ENCODE data around the gene GREB1L. TPM values are rescaled to one million over a fixed set of nuclear protein-coding genes. Genes with fewer than 3 reads are reported as not detected.

The GREB1L gene
- total RNA-seq, 1 experiment from 2014 or later, result 75.4 TPM

DNA sequence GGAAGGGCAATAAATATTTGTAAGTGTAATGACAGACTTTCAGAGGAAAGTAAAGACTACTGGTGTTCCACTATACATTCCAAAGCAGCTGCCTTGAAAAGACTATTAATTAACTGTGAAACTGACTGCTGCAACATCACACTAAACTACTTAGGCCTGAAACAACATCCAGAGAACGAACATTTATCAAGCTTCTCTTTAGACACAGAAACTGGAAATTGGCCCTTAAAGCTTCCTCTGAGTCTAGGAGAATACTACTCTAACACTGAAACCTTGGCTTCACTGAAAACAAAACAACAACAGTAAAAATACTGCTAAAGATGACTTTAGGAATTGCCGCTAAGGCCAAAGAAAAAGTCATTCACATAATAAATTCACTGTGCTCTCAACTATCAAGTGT is 283.9 kb downstream of the GREB1L start:
- no peak for DNase-seq
- BruUV-seq (replicated peaks), result no TSS peak
- H3K4me3 ChIP-seq (ENCODE audit: low read depth, low read length), result no peak overlapping the region
- intact Hi-C loops (cut with micrococcal nuclease; ENCODE audit: unreplicated experiment), result no loop called here
- TF ChIP-seq, protein P1, sequence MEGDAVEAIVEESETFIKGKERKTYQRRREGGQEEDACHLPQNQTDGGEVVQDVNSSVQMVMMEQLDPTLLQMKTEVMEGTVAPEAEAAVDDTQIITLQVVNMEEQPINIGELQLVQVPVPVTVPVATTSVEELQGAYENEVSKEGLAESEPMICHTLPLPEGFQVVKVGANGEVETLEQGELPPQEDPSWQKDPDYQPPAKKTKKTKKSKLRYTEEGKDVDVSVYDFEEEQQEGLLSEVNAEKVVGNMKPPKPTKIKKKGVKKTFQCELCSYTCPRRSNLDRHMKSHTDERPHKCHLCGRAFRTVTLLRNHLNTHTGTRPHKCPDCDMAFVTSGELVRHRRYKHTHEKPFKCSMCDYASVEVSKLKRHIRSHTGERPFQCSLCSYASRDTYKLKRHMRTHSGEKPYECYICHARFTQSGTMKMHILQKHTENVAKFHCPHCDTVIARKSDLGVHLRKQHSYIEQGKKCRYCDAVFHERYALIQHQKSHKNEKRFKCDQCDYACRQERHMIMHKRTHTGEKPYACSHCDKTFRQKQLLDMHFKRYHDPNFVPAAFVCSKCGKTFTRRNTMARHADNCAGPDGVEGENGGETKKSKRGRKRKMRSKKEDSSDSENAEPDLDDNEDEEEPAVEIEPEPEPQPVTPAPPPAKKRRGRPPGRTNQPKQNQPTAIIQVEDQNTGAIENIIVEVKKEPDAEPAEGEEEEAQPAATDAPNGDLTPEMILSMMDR (IDR thresholded peaks at IDR 0.05; ENCODE audit: insufficient read depth in 1 of 2, low read depth in 1 of 2, low read length in 1 of 2, severe bottlenecking in 1 of 2, unreplicated experiment in 1 of 2), result no peak
- Mint-ChIP-seq H3K27me3 (ENCODE audit: insufficient read depth, unreplicated experiment) (no peaks in the 10 kb centered on the region), H3K9me3 (ENCODE audit: unreplicated experiment) (no peaks in the 10 kb centered on the region), H3K4me3 (ENCODE audit: unreplicated experiment) (no peak overlapping the region), H3K27ac (ENCODE audit: unreplicated experiment) (no peak overlapping the region), H3K4me1 (ENCODE audit: low read depth, unreplicated experiment) (no peaks in the 10 kb centered on the region), H3K36me3 (ENCODE audit: insufficient read depth, unreplicated experiment) (peaks cover 84% of the 10 kb centered on the region)
- CTCF ChIA-PET, result no interaction called here
- POLR2A ChIA-PET, result no interaction called here
- H3K27me3 ChIP-seq (replicated peaks; ENCODE audit: control insufficient read depth, insufficient read depth, low read length), result no peaks in the 10 kb centered on the region
- H3K36me3 ChIP-seq (ENCODE audit: control insufficient read depth, insufficient read depth, low read length), result no peaks in the 10 kb centered on the region; the same call in 1 of the 2 replicates
- no peaks in the 10 kb centered on the region for H3K9me3 ChIP-seq
- H3K4me1 ChIP-seq, result no peaks in the 10 kb centered on the region

DNA sequence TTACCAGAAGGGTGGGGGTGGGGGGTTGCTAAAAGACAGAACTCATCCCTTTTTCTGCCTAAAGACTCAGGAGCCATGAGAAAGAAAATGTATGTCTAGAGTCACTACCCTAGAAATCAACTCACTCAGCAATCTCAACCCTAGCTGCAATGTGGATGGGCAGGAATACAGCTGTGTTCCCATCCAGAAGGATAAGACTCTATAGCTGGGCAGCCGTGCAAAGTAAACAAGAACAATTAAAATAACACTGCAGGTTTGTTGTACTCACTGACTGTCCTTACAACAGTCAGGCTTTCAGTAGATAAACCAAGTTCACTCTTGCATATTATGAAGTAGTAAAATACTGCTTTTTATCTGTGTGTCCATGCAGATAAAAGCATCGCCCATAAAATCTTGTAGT is 284.4 kb downstream of the GREB1L start:
- Mint-ChIP-seq H3K36me3 (ENCODE audit: insufficient read depth, unreplicated experiment) (peaks cover 84% of the 10 kb centered on the region), H3K9me3 (ENCODE audit: unreplicated experiment) (no peaks in the 10 kb centered on the region), H3K4me1 (ENCODE audit: low read depth, unreplicated experiment) (no peaks in the 10 kb centered on the region), H3K4me3 (ENCODE audit: unreplicated experiment) (no peak overlapping the region), H3K27me3 (ENCODE audit: insufficient read depth, unreplicated experiment) (no peaks in the 10 kb centered on the region), H3K27ac (ENCODE audit: unreplicated experiment) (no peak overlapping the region)
- no peaks in the 10 kb centered on the region; the same call in 1 of the 2 replicates for H3K36me3 ChIP-seq (ENCODE audit: control insufficient read depth, insufficient read depth, low read length)
- no peaks in the 10 kb centered on the region for H3K9me3 ChIP-seq
- no peaks in the 10 kb centered on the region for H3K27me3 ChIP-seq (replicated peaks; ENCODE audit: control insufficient read depth, insufficient read depth, low read length)
- no TSS peak for BruUV-seq (replicated peaks)
- H3K4me3 ChIP-seq (ENCODE audit: low read depth, low read length), result no peak overlapping the region
- intact Hi-C loops (cut with micrococcal nuclease; ENCODE audit: unreplicated experiment), result no loop called here
- H3K4me1 ChIP-seq, result no peaks in the 10 kb centered on the region
- ChIA-PET CTCF (no interaction called here), POLR2A (no interaction called here)
- TF ChIP-seq, protein P1 (IDR thresholded peaks at IDR 0.05; ENCODE audit: insufficient read depth in 1 of 2, low read depth in 1 of 2, low read length in 1 of 2, severe bottlenecking in 1 of 2, unreplicated experiment in 1 of 2), result no peak
- DNase-seq, result no peak

- H3K27me3 ChIP-seq (replicated peaks; ENCODE audit: control insufficient read depth, insufficient read depth, low read length), result no peaks in the 10 kb centered on the region
- H3K4me3 ChIP-seq (ENCODE audit: low read depth, low read length), result no peak overlapping the region
- Mint-ChIP-seq H3K27me3 (ENCODE audit: insufficient read depth, unreplicated experiment) (no peaks in the 10 kb centered on the region), H3K27ac (ENCODE audit: unreplicated experiment) (no peak overlapping the region), H3K4me1 (ENCODE audit: low read depth, unreplicated experiment) (no peaks in the 10 kb centered on the region), H3K4me3 (ENCODE audit: unreplicated experiment) (no peak overlapping the region), H3K9me3 (ENCODE audit: unreplicated experiment) (no peaks in the 10 kb centered on the region), H3K36me3 (ENCODE audit: insufficient read depth, unreplicated experiment) (peaks cover 66% of the 10 kb centered on the region)
- no TSS peak for BruUV-seq (replicated peaks)
- TF ChIP-seq, protein P1 (IDR thresholded peaks at IDR 0.05; ENCODE audit: insufficient read depth in 1 of 2, low read depth in 1 of 2, low read length in 1 of 2, severe bottlenecking in 1 of 2, unreplicated experiment in 1 of 2), result no peak
- no peaks in the 10 kb centered on the region for H3K9me3 ChIP-seq
- DNase-seq, result no peak
- intact Hi-C loops (cut with micrococcal nuclease; ENCODE audit: unreplicated experiment), result no loop called here
- no peaks in the 10 kb centered on the region for H3K4me1 ChIP-seq
- H3K36me3 ChIP-seq (ENCODE audit: control insufficient read depth, insufficient read depth, low read length), result peaks cover 4% of the 10 kb centered on the region
- POLR2A ChIA-PET, result no interaction called here
- CTCF ChIA-PET, result no interaction called here
Measured at GRCh38 chr18:21534327-21534726, 292.3 kb downstream of the GREB1L start.

Data from Caco-2 (cell line).